ENCODE data around the gene LTBP2.

LTBP2 gene

DNA sequence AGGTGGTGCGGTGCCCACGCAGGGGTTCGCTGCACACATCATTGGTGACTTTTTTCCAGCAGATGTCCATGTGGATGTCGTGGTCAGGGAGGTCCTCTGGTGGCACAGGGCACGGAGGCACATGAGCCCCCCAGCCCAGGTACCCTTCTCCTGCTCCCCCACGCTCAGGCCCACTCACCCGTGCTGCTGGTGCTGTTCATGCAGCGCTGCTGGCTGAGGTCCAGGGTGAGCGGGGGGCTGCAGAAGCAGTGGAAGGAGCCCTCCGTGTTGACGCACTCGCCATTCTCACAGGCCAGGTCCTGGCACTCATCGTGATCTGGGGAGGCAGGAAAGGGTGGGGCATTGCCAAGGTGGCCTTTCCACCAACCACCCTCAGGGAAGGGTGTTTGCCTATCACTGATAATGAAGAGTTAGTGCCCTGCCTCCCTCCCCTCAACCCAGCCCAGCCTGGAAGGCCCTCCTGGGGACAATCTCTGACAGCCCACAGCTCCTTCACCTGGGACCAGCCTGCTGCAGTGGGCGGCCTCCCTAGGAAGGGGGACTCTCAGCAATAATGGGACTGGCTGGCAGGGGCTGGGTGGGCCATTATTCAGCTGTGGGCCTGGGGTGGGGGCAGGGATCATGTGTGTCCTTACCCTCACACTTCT, 108.6 kb downstream of the LTBP2 start:
- no peak for FAIRE-seq

DNA sequence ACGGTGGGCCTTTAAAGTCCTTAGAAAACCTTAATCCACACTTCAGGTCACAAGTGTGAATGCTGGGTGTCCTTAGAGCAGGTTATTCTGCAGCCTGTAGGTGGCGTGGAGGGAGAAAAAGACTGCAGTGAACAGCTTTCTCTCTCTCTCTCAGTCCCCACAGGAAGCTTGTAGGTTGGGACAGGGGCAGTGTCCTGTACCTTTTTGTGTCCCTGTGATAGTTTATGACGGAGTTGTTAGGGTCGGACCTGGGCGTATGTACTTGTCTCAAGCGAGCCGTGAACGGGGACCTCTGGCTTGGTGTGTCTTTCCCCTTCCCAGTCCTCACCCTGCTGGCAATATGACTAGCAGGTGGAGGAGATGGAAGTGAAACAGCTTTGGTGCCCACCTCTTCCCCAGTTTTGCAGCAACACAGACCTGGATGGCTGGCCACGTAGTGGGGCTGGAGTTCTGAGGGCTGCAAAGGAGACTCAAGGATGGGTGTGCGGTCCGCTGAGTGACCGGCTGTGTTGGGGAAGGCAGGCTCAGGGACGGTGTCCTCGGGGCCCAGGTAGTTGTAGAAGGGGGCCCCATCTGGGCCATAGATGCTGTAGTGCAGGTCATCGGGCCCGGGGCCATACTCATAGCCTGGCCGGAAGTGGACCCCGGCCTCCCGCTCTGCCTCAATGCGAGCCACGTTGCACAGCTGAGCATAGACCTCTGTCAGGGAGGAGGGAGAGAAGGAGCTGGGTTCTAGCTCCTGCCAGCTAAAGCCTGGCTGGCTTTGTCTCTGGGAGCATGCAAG, 109.6 kb downstream of the LTBP2 start:
- no peak for FAIRE-seq

DNA sequence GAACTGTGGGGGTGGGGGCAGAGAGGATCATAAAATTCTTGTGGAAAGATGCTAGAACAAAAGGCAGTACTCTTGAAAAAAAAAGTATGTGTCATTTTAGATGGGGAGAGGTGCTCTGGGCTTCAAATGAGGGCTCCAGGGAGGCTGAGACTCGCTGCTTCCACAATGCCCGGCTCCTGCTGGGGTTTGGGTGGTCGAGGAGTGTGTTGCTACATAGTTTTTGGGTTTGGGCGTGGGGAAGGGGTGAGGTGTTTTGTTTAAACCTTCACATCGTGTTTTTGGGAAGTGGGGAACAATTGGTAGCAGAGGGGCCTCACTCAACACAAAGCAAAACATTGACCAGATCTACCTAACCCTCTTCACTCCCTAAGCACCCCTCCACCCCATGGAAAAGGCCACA, 110.3 kb downstream of the LTBP2 start:
- no peak for FAIRE-seq

DNA sequence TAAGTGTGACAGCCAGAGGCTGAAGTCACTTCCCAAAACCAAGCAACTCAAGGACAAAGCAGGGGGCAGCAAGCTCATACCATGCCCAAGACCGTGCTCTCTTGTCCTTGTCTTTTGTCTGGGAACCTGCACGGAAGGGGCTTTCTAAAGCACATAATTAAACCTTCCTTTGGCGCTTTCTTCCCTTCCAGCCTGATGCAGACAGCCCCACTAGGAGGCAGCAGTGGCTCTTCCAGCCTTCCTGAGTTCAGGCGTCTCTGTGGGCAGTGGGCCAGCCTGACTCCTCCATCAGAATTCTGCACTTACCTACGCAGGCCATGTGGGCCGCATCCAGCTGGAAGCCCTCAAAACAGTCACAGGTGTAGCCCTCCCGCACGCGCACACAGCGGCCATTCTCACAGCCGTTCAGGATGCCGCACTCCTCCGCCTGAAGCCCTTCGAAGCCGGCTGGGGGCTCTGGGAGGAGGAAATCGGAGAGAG, 110.9 kb downstream of the LTBP2 start:
- no peak for FAIRE-seq

DNA sequence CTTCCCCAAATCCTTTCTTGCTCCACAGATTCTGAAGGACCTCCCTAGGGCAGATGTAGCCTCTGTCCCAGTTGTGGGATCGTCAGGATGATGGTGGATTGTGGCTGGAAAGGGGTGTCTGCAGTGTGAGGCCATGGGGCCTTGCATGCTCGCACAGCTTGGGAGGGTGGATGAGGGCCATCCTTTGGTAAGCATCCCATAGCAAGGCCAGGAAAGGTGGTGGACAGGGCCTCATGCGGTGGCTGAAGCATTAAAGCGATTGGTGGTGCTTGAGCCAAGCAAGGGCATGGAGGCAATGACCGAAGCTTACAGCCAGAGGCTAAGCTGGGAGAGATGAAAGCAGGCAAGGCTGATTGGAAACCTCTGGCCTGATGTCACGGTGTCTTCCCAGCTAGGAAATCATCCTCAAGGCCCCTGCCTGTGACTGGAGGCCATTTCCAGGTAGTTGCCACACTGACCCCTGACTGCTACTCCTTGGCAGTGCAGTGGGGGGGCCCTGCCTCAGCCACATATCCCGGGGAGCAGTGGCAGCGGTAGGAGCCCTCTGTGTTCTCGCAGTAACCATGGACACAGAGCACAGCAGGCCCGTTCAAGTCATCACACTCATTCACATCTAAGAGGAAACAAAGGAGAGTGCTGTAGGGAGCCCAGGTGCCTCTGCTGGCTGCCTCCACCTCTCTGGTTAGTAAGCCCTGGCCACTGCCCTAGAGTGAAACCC, 111.5 kb downstream of the LTBP2 start:
- no peak for FAIRE-seq

DNA sequence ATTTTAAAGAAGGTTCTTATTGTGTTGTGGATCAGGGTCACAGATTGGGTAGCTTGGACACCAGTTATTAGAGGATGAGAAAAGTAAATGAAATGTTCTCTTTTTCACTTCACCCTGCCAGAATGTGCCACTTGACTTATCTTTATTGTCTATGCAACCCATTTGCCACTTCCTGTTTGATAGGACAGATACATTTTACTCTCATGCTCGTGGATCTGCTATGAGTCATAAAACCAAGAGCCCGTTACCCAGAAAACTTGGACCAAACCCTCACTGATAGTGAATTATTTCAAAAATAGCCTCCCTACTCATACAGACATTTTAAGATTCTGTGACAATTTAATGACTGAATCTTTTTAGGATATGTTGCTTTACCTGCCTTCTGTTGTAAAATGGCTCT, 116.7 kb downstream of the LTBP2 start:
- FAIRE-seq: no peak

DNA sequence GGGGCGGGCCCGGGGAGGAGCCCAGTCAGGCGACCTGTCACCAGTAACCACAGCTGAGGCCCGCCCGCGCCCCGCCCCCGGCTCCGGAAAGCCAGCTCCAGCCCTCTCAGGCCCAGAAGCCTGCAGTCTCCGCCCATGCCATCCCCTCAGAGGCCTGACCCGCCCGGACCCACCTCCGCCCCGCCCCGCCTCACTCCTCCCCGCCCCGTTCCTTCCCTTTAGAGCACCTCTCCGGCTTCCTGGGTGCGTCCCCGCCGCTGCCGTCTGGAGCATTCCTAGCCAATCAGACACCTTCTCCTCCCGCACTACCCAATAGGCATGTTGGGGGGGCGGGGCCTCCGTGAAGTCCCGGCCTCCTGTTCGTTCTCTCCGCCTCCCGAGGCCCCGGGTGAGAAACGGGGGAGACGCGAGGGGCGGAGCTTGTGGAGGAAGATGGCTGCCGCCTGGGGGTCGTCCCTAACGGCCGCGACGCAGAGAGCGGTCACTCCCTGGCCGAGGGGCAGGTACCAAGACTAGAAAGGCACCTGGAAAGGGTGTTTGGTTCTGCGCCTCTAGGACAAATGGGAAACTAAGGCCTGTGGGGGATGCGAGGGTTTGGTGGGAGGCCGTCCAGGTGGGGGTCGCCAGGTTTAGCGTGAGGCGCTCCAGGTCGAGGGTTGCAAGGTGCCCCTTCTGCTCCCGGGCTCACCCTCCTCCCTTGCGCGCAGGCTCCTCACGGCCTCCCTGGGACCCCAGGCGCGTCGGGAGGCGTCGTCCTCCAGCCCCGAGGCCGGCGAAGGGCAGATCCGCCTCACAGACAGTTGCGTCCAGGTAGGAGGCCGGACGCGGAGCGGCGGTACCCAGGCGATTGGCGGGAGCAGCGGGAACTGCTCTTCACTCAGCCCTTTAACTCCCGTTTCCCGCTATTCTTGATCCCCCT, 118.4 kb downstream of the LTBP2 start, which contains the start of gene ISCA2:
TSS of gene ISCA2 (plus strand) at position 423 of the 919 bp plus-strand sequence. CDS start at position 433, 10 bp downstream.
- FAIRE-seq: peak; percentile 70

DNA sequence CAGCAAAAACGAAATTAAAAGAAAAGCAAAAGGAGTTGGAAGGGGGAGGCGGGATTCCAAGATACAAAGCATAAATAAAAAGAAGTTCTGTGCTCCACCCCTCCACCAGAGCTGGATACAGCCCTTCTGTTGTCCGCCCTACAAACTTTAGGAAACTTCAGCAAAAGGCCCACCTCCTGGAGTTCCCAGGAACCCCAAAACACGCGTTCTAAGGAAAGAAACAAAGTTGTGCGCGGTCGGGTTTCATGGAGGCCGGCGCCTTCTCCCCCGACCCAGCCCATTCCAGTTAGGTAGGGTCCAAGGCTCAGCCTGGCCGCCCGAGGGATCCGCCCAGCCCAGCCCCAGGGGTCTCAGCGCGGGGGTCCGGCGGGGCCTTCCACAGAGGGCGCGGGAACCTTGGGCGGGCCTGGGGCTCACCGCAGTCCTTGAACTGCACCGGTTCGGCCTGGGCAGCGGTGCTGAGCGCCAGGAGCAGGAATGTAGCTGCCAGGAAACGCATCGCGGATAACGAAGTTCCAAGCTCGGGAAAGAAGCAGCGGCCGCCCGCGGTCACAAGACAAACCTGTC, 119.2 kb downstream of the LTBP2 start, which contains the start of gene NPC2:
TSS of gene NPC2 (minus strand) at position 530 of the 567 bp plus-strand sequence. CDS start at position 499, 31 bp downstream.
- FAIRE-seq: no peak

DNA sequence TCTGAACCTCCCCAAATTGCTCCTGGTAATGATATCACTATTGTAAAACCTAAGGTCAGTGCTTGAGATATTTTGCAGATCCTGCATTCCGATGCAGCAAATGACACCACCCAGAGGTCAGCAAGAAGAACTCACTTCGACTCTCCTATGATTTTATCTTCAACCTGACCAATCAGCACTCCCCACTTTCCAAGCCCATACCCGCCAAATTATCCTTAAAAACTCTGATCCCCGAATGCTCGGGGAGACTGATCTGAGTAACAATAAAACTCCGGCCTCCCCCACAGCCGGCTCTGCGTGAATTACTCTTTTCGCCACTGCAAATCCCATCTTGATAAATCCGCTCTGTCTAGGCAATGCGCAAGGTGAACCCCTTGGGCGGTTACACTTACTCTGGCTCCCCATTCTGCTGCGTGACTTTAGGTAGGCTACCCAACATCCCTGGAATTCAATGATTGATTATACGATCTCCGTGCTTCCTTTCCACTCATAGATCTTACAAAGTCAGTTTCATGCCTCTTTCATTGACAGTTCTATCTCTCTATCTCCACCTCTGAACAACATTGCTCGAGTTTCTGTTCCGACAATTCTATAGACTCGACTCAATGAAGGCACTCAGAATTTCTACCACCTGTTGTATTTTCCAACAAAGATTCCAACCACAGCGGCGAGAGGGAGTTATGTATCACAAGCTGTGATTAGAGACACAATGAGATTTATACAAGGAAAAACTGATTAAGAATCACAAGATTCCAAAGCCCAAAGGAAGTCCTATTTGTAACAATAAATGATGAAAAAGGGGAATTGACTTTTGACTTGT, 119.9 kb downstream of the LTBP2 start:
- no peak for FAIRE-seq

DNA sequence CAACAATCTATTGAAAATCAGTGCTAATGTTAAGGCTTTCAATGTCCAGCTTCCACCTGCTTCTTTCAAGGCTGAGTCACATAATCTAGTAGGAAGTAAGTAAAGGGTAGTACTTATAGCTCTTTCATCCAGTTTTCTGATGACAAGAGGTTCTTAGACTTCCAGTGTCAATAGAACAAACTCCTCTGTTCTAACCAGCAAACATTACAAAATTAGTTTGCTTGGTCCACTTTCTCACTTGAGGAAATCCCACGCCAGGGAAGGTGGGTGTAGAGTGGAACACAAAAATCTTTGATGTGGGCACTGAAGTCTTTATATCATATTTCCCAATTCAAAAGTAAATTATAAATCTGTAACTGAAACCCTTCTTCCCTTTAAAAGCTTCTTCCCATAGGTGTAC, 121.6 kb downstream of the LTBP2 start:
- FAIRE-seq: no peak

DNA sequence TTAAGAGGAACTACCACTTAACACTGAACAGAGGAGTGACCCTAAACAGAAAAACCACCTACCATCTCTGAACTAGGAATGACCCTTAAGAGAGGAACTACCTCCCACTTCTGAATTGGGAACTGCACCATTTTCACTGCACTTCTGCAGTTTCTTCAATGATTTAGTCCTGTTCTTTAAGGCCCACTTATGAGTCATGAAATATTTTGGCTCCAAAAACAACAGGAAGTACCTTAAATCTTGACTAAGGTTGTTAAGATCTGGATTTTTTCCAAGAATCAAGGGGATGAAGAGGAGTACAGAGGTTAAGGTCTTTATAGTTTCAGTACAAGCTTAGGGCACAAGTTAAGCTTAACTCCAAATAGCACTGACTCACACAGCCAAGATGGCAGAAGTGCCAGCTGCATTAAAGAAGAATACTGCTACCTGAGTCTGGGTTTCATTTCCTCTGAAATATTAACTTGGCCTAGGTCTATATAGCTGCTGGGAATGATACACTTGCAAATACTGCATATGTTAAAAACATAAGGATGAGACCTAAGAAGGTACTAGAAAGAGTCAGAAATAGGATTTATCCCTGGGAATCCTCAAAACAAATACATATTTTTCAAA, 123.1 kb downstream of the LTBP2 start:
- no peak for FAIRE-seq

DNA sequence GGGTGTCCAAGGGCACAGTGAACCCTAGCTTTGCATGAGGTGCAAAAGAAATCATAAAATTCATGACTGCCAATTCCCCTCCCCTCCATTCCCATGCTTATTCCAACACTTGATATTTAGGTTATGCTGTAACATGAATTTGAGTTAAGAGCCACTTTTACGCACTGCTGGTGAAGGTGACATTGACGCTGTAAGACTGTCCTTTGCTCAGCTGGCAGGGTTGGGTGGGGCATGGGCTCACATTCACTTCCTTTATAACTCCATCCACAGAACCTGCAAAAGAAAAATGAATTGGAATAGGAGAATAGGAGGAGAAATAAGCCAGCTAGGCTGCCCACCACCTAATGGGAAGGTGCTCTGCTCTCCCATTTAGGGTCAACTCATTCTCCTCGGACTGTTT, 125.9 kb downstream of the LTBP2 start:
- no peak for FAIRE-seq

DNA sequence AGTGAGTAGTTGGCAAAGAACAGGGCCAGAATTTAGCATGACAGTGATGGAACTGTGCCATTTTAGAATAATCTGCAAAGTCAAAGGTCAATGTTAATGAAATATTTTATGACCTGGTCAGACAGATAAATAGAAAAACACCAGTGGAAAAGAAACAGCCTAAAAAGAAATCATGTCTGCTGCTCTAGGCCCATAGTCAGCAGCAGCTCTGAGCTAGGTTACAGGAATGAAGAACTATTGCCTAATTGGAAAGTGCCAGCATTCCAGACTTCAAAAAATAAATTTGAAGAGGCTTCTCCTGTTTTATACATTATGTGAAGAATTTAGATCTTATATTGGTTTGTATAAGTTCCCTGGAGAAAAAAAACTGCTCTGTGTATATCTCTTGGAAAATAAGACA, 128.7 kb downstream of the LTBP2 start:
- FAIRE-seq: no peak

DNA sequence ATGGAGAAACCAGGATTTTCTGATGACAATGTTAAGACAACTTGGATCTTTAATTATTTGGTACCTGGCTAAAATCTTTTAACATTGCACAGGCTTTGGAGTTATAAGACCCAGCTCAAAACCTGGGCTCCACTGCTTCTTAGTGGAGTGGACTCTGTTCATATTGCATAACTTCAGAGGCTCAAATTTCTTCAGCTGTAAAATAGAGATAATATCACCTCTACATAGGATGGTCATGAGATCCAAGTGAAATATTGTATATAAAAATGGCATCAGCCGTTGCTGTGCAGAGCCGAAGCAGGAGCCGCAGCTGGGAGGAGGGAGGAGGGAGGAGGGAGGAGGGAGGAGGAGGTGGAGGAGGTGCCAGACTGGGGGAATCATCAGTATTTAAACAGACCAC, 129.5 kb downstream of the LTBP2 start:
- no peak for FAIRE-seq

DNA sequence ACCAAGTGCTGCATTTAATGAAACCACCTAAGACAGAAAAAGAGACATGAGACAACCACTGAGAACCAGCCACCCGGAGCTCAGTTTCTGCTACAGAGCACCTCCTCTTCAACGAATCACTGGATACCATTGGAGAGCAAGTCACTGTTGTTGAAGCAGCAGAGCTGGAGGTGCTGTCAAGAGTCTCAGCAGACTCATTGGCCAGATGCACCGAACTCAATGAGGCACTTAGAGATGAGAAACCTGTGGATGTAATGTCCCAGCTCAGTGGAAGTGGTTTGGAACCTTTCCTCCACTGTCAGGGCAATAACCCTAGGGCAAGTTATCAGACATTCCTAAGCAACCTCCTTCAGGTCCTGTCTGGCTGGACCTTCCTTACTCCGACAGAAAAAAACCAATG, 132.0 kb downstream of the LTBP2 start:
- FAIRE-seq: no peak

DNA sequence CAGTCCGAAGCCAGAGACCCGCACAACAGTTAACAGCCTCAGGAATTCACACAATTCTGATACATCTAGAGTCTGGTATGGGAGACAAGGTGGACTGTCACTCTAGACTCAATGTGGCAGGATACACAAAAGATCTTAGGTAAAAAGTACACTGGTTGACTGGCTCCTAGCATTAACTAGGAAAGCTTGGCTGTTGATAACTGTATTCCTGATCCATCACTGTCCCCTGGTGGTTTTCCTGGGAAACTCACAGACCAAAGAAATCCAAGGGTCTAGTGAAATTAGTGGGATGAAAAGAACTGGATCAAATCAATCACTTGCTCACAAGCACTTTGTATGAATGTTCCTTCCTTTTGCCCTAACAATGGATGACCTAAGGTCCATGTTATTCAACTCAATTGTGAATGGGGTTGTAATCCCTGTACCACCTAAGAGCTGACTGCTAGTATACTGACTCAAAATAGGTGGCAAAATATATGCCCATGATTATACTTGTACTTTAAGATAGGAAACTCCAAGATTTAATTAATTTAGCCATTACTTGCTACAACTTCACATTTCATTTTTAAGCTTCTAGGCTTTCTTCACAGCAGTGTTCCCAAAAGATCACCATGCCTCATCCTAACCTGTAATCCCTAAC, 132.9 kb downstream of the LTBP2 start:
- no peak for FAIRE-seq

DNA sequence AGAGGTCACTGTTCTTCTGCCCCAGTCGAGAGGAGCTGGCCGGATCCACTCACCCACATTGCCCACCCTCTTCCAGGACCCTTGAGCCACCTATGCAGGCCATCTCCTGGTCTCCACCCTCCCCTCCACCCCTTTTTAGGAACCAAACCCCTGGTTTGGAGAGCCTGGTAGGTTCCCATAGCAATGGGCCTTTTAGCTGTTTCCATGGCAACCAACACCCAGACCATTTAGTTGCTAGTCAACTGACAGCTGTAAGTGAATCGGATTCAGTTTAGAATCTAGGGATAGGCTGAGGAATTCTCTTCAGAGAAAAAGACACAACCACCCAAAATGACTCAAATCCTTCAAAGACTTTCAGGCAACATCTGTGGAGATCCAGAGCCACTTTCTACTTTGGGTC, 135.4 kb downstream of the LTBP2 start:
- FAIRE-seq: no peak

DNA sequence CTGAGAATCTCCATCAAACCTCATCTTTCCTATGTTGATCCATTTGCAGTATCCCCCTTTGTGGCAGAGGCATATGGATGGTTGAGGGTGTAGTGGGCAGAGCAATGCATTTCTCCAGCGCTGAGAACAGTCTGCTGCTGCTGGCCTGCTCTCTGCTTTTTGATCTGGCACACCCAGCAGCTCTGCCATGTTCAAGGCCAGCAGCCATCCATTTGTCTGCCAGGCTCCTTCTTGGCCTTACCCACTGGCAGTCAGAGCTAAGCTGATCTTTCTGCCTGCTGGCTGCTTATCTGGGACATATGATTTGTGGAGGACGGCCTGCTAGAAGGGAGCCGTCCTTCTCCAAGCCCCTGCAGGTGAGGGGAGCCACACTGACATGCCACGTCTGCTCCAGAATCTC, 135.9 kb downstream of the LTBP2 start:
- no peak for FAIRE-seq

DNA sequence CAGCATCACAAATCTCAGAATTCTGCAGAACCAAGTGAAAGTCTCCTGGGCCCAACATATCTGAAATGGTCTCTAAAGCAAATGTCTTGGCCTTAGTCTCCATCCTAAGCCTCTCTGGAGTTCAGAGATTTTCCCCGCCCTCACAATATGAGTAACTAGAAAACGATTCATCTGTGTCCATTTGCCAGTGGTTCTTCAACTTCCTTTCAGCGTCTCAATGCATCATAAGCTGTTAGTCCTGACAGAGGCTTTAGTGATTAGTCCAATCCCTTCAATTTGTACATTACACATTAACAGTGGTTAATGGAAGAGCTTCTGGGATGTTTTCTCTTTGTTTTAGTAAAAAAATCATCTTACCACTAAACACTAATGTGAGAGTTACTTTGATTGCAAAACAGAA, 136.4 kb downstream of the LTBP2 start:
- no peak for FAIRE-seq

DNA sequence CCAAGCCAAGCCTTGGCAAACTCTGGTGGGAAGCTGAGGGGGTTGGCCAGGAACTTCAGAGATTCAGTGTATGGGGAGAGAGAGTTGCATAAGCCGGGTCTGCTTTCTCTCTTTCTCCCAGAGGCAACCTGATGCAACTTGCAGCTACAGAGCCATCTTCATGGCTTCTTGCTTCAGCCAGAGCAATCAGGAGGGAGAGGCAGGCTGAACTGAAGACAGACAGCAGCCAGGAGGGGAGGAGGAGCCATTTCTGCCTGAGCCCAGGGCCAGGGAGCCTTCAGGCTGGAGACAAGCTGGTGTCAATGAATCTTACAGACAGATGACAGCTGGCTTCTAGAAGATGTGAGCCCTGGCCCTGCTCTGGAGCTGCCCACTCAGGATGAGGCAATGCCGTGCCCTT, 137.7 kb downstream of the LTBP2 start:
- no peak for FAIRE-seq
